Neuron (in vitro differentiated cells): Measurements from ENCODE around the gene KLHL10.

ENCODE experiments used
- H2AFZ ChIP-seq: one replicate; pipeline ENCODE4 v1.6.1; 2013; ENCODE audit warnings: low read depth, mild to moderate bottlenecking, inconsistent platforms, low read length, moderate library complexity
- H3K27me3 ChIP-seq: one replicate; pipeline ENCODE4 v1.6.1; 2013; ENCODE audit warnings: low read length; ENCODE audit not compliant: insufficient read depth
- H3K36me3 ChIP-seq: one replicate; pipeline ENCODE4 v1.6.1; 2013; ENCODE audit warnings: low read length; ENCODE audit not compliant: insufficient read depth
- H3K4me1 ChIP-seq: one replicate; pipeline ENCODE4 v1.6.1; 2013; ENCODE audit warnings: low read length; ENCODE audit not compliant: insufficient read depth
- H3K4me3 ChIP-seq: 2 replicates; pipeline ENCODE4 v1.5.1; 2013; ENCODE audit warnings: mild to moderate bottlenecking, low read length, moderate library complexity
- H3K9me3 ChIP-seq: one replicate; pipeline ENCODE4 v1.6.1; 2013; ENCODE audit warnings: low read length

Gene KLHL10

GRCh38 chr17:41806685-41807445 is 30.8 kb upstream of the KLHL10 start:
- Histone ChIP-seq H3K27me3 (no peaks in the 10 kb centered on the region), H3K36me3 (peaks cover 17% of the 10 kb centered on the region), H2AFZ (no peak overlapping the region), H3K4me3 (no peak overlapping the region), H3K4me1 (peaks cover 11% of the 10 kb centered on the region), H3K9me3 (no peaks in the 10 kb centered on the region)

GRCh38 chr17:41810659-41811548 is 26.7 kb upstream of the KLHL10 start:
- peaks cover 25% of the 10 kb centered on the region for H3K4me1 ChIP-seq
- H3K4me3 ChIP-seq, result peak overlapping the region; percentile 65
- H3K36me3 ChIP-seq, result peaks cover 17% of the 10 kb centered on the region
- H3K9me3 ChIP-seq, result no peaks in the 10 kb centered on the region
- peak overlapping the region; percentile 82 for H2AFZ ChIP-seq
- no peaks in the 10 kb centered on the region for H3K27me3 ChIP-seq

- peaks cover 25% of the 10 kb centered on the region for H3K4me1 ChIP-seq
- no peaks in the 10 kb centered on the region for H3K9me3 ChIP-seq
These were observed 25.9 kb upstream of the KLHL10 start, which contains the start of gene P3H4 for GRCh38 chr17:41811549-41812380. Gene P3H4 (minus strand): TSS chr17:41811949. CDS start chr17:41811915, 34 bp downstream.

DNA sequence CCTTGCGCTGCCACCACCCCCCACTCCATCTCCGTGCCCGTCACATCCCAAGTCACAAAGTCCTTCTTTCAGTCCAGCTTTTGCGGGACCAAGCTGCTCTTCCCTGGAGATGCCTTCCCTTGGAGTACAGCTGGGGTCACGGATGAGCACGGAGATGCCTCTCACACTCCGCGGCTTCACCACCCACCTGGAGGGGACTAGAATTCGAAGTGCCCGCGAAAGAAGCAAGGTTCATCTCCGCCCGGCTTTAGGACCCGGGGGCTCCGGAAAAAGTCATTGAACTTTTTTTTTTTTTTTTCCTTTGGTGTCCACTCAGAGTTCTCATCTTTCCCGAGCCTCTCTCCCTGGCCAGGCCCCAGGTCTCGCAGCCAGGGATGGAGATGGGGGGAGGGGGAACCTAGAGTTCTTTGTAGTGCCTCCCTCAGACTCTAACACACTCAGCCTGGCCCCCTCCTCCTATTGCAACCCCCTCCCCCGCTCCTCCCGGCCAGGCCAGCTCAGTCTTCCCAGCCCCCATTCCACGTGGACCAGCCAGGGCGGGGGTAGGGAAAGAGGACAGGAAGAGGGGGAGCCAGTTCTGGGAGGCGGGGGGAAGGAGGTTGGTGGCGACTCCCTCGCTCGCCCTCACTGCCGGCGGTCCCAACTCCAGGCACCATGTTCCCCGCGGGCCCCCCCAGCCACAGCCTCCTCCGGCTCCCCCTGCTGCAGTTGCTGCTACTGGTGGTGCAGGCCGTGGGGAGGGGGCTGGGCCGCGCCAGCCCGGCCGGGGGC is 25.1 kb upstream of the KLHL10 start, which contains the start of gene FKBP10:
Gene FKBP10, plus strand, starts transcription at position 624 of the 771 bp plus-strand sequence. Its CDS starts 31 bp downstream, at position 655.
- H3K27me3 ChIP-seq, result no peaks in the 10 kb centered on the region
- no peaks in the 10 kb centered on the region for H3K9me3 ChIP-seq
- H3K4me3 ChIP-seq, result peak within 1 kb of the TSS; percentile 65
- H3K4me1 ChIP-seq, result peaks cover 25% of the 10 kb centered on the region
- peaks cover 16% of the 10 kb centered on the region for H3K36me3 ChIP-seq
- peak within 1 kb of the TSS; percentile 82 for H2AFZ ChIP-seq

More at GRCh38 chr17:41811549-41812380, 25.9 kb upstream of the KLHL10 start, which contains the start of gene P3H4:
- Histone ChIP-seq H3K36me3 (peaks cover 16% of the 10 kb centered on the region), H3K4me3 (peak within 1 kb of the TSS; percentile 65), H3K27me3 (no peaks in the 10 kb centered on the region), H2AFZ (peak within 1 kb of the TSS; percentile 82)

DNA sequence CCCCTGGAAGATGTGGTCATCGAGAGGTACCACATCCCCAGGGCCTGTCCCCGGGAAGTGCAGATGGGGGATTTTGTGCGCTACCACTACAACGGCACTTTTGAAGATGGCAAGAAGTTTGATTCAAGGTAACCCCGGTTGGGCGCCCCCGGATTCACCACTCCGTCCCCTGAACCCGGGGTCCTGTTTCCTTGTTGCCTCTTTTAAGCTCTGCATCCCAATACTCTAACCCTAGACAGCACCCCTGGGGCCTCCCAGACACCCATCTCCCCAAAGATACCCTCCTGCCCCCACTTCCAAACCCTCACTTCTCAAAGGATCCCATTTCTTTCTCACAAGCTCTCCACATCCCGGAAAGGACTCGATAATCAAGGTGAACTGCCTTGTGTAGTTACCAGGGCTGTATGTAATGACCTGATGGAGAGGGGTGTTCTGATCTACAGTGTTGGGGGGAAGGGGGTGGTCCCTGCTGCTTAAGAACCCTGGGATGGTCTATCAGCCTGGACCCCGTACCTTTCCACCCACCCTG is 24.4 kb upstream of the KLHL10 start:
- no peaks in the 10 kb centered on the region for H3K27me3 ChIP-seq
- peaks cover 20% of the 10 kb centered on the region for H3K36me3 ChIP-seq
- peak overlapping the region; percentile 82 for H2AFZ ChIP-seq
- peaks cover 25% of the 10 kb centered on the region for H3K4me1 ChIP-seq
- no peaks in the 10 kb centered on the region for H3K9me3 ChIP-seq
- H3K4me3 ChIP-seq, result peak overlapping the region; percentile 65

- H2AFZ ChIP-seq, result peak overlapping the region; percentile 82
- H3K9me3 ChIP-seq, result no peaks in the 10 kb centered on the region
- peaks cover 22% of the 10 kb centered on the region for H3K36me3 ChIP-seq
- H3K4me1 ChIP-seq, result peaks cover 25% of the 10 kb centered on the region
- no peaks in the 10 kb centered on the region for H3K27me3 ChIP-seq
- H3K4me3 ChIP-seq, result peak overlapping the region; percentile 65
These were observed 23.9 kb upstream of the KLHL10 start for GRCh38 chr17:41813699-41814124.

- no peak overlapping the region for H2AFZ ChIP-seq
- peak overlapping the region; percentile 65 for H3K4me3 ChIP-seq
- no peaks in the 10 kb centered on the region for H3K27me3 ChIP-seq
- H3K9me3 ChIP-seq, result no peaks in the 10 kb centered on the region
- peaks cover 23% of the 10 kb centered on the region for H3K36me3 ChIP-seq
- H3K4me1 ChIP-seq, result peaks cover 25% of the 10 kb centered on the region
These were observed 23.4 kb upstream of the KLHL10 start for GRCh38 chr17:41814195-41814594.

DNA sequence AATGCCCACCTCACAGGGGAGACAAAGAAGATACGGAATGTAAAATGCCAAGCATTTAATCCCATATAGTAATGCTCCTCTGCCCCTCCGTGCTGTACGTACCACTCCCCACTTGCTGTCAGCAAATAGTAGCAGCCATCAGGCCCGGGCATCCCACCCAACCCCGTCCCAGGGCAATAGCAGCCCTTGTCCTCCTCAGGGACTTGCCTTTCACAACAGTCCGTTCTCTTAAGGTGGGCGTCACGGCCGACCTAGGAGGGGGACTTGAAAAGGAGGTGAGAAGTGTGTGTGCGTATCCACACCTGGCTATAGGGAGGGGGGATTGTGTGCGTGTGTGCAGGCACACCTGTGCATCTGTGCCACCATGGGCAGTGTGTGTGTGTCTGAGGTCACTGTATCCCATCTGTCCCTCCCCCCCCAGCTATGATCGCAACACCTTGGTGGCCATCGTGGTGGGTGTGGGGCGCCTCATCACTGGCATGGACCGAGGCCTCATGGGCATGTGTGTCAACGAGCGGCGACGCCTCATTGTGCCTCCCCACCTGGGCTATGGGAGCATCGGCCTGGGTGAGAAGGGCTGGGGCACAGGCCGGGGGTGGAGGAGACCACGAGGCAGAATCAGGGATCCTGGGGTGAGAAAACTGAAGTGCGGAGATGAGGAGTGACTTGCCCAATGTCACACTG is 20.8 kb upstream of the KLHL10 start:
- Histone ChIP-seq H3K4me3 (no peak overlapping the region), H3K36me3 (peaks cover 30% of the 10 kb centered on the region), H2AFZ (no peak overlapping the region), H3K9me3 (no peaks in the 10 kb centered on the region), H3K4me1 (peaks cover 14% of the 10 kb centered on the region), H3K27me3 (no peaks in the 10 kb centered on the region)

DNA sequence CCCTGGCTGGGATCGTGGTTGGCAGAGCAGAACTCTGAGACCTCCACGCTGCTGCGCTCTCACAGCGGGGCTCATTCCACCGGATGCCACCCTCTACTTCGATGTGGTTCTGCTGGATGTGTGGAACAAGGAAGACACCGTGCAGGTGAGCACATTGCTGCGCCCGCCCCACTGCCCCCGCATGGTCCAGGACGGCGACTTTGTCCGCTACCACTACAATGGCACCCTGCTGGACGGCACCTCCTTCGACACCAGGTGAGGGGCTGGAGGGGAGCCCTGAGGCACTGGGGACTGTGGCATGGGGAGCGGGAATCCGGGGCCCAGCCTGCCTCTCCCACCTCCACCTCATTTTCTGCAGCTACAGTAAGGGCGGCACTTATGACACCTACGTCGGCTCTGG is 19.6 kb upstream of the KLHL10 start:
- H3K36me3 ChIP-seq, result peaks cover 30% of the 10 kb centered on the region

DNA sequence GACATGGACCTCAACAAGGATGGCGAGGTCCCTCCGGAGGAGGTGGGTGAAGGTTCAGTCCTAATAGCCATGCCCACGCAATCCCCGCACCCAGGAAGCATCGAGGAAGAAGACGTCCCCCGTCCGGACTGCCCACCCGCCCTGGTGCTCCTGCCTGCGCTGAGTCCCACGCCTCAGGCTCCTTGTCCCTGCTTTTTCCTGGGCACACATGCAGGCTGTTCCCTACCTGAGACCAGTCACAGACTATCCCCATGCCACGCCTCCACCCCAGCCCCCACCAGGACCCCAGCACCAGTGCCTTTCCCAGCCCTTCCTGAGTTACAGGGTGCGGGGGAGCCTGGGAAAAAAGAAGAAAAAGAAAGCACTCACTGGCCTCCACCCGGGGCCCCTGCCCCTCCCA is 15.8 kb upstream of the KLHL10 start:
- Histone ChIP-seq H3K4me3 (no peak overlapping the region), H2AFZ (no peak overlapping the region), H3K4me1 (peaks cover 8% of the 10 kb centered on the region), H3K9me3 (no peaks in the 10 kb centered on the region), H3K36me3 (peaks cover 46% of the 10 kb centered on the region), H3K27me3 (no peaks in the 10 kb centered on the region)

More for the DNA sequence above, 19.6 kb upstream of the KLHL10 start:
- Histone ChIP-seq H3K4me3 (no peak overlapping the region), H3K27me3 (no peaks in the 10 kb centered on the region), H3K9me3 (no peaks in the 10 kb centered on the region), H3K4me1 (peaks cover 18% of the 10 kb centered on the region), H2AFZ (no peak overlapping the region)
